Measurements from ENCODE around the gene STK24.
"Not testable (repeated sequence)": the region's sequence is repeated elsewhere in the genome, so short reads cannot be mapped to it uniquely, and the experiment has no call there.

The STK24 gene

GRCh38 chr13:98591721-98592361 lies 14.9 kb upstream of the STK24 start:
- TF ChIP-seq EZH2phosphoT487 (IDR thresholded peaks at IDR 0.05; ENCODE audit: borderline replicate concordance) (no peak), CTCF (conservative IDR thresholded peaks at IDR 0.05; ENCODE audit: low read length) (no peak)
- no peak overlapping the region for H3K4me2 ChIP-seq (ENCODE audit: low read depth, low read length, poor library complexity, severe bottlenecking)
- H3K36me3 ChIP-seq (ENCODE audit: insufficient read depth, low read length) = no peaks in the 10 kb centered on the region
- no peak overlapping the region for H3K4me3 ChIP-seq (ENCODE audit: low read length, poor library complexity, severe bottlenecking)
- no peak overlapping the region for H2AFZ ChIP-seq (ENCODE audit: low read length)
- no peaks in the 10 kb centered on the region for H3K79me2 ChIP-seq (ENCODE audit: insufficient read depth, low read length)
- H3K27me3 ChIP-seq (ENCODE audit: insufficient read depth, low read length, poor library complexity, severe bottlenecking) = no peaks in the 10 kb centered on the region
- H4K20me1 ChIP-seq (ENCODE audit: insufficient read depth, low read length, poor library complexity, severe bottlenecking) = no peaks in the 10 kb centered on the region
- no peak overlapping the region for H3K9ac ChIP-seq (ENCODE audit: low read depth, low read length, poor library complexity, severe bottlenecking)
- no peaks in the 10 kb centered on the region for H3F3A ChIP-seq (ENCODE audit: low read depth)
- no peaks in the 10 kb centered on the region for H3K9me3 ChIP-seq (ENCODE audit: insufficient read depth, low read depth, low read length)
- H3K9me2 ChIP-seq (replicated peaks; ENCODE audit: low read depth, low read length) = no peaks in the 10 kb centered on the region
- no peaks in the 10 kb centered on the region for H3K4me1 ChIP-seq (ENCODE audit: insufficient read depth, low read length, poor library complexity, severe bottlenecking)

DNA sequence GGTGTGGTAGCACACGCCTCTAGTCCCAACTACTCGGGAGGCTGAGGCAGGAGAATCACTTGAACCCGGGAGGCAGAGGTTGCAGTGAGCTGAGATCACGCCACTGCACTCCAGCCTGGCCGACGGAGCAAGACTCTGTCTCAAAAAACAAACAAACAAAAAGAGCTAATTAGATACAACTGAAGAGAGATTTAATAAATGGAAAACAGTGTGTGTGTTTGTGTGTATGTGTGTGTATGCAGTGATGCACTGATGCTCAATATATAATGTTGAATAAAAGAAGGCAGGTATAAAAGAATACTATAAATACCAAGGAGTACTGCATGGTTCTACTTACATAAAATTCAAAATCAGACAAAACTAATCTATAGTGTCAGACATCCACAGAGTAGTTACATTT lies 13.6 kb upstream of the STK24 start:
- H3K79me2 ChIP-seq (ENCODE audit: insufficient read depth, low read length); H2AFZ ChIP-seq (ENCODE audit: low read length); H3K4me3 ChIP-seq (ENCODE audit: low read length, poor library complexity, severe bottlenecking); H3K27me3 ChIP-seq (ENCODE audit: insufficient read depth, low read length, poor library complexity, severe bottlenecking); H3K9me2 ChIP-seq (replicated peaks; ENCODE audit: low read depth, low read length); H3K9me3 ChIP-seq (ENCODE audit: insufficient read depth, low read depth, low read length); H4K20me1 ChIP-seq (ENCODE audit: insufficient read depth, low read length, poor library complexity, severe bottlenecking); H3K4me2 ChIP-seq (ENCODE audit: low read depth, low read length, poor library complexity, severe bottlenecking); H3K9ac ChIP-seq (ENCODE audit: low read depth, low read length, poor library complexity, severe bottlenecking); H3K36me3 ChIP-seq (ENCODE audit: insufficient read depth, low read length); H3K4me1 ChIP-seq (ENCODE audit: insufficient read depth, low read length, poor library complexity, severe bottlenecking); H3F3A ChIP-seq (ENCODE audit: low read depth): not testable (repeated sequence)

GRCh38 chr13:98589516-98589915 lies 12.6 kb upstream of the STK24 start:
- H3K27me3 ChIP-seq (ENCODE audit: insufficient read depth, low read length, poor library complexity, severe bottlenecking); H3K9ac ChIP-seq (ENCODE audit: low read depth, low read length, poor library complexity, severe bottlenecking); H3K4me1 ChIP-seq (ENCODE audit: insufficient read depth, low read length, poor library complexity, severe bottlenecking); H3K36me3 ChIP-seq (ENCODE audit: insufficient read depth, low read length); H3K9me3 ChIP-seq (ENCODE audit: insufficient read depth, low read depth, low read length); H3K9me2 ChIP-seq (replicated peaks; ENCODE audit: low read depth, low read length); H3K79me2 ChIP-seq (ENCODE audit: insufficient read depth, low read length); H2AFZ ChIP-seq (ENCODE audit: low read length); H4K20me1 ChIP-seq (ENCODE audit: insufficient read depth, low read length, poor library complexity, severe bottlenecking); H3F3A ChIP-seq (ENCODE audit: low read depth); H3K4me3 ChIP-seq (ENCODE audit: low read length, poor library complexity, severe bottlenecking); H3K4me2 ChIP-seq (ENCODE audit: low read depth, low read length, poor library complexity, severe bottlenecking): not testable (repeated sequence)

- Histone ChIP-seq H3K9me2 (replicated peaks; ENCODE audit: low read depth, low read length) (no peaks in the 10 kb centered on the region), H3K27me3 (ENCODE audit: insufficient read depth, low read length, poor library complexity, severe bottlenecking) (no peaks in the 10 kb centered on the region), H2AFZ (ENCODE audit: low read length) (no peak overlapping the region), H3K4me2 (ENCODE audit: low read depth, low read length, poor library complexity, severe bottlenecking) (no peak overlapping the region), H3F3A (ENCODE audit: low read depth) (no peaks in the 10 kb centered on the region), H3K4me1 (ENCODE audit: insufficient read depth, low read length, poor library complexity, severe bottlenecking) (no peaks in the 10 kb centered on the region), H3K9me3 (ENCODE audit: insufficient read depth, low read depth, low read length) (no peaks in the 10 kb centered on the region), H3K79me2 (ENCODE audit: insufficient read depth, low read length) (no peaks in the 10 kb centered on the region), H3K36me3 (ENCODE audit: insufficient read depth, low read length) (no peaks in the 10 kb centered on the region), H4K20me1 (ENCODE audit: insufficient read depth, low read length, poor library complexity, severe bottlenecking) (no peaks in the 10 kb centered on the region), H3K4me3 (ENCODE audit: low read length, poor library complexity, severe bottlenecking) (no peak overlapping the region), H3K9ac (ENCODE audit: low read depth, low read length, poor library complexity, severe bottlenecking) (no peak overlapping the region)
- TF ChIP-seq EZH2phosphoT487 (IDR thresholded peaks at IDR 0.05; ENCODE audit: borderline replicate concordance) = no peak
Observed at GRCh38 chr13:98586400-98587345, 9.8 kb upstream of the STK24 start.

Measured in Loucy (cell line).